OCI-LY1 (cell line): ENCODE results near the gene PTTG2.

Experiments used
- H2AFZ ChIP-seq: fragments of 200-600 bp; sonication (generic), shearing (Covaris generic); 2 replicates; pipeline ENCODE4 v1.6.0; 2014; ENCODE audit warnings: antibody characterized with exemption, mild to moderate bottlenecking, low read length
- H3F3A ChIP-seq: fragments of 200-600 bp; sonication (generic), shearing (Covaris generic); 2 replicates; pipeline ENCODE4 v1.6.0; 2014; ENCODE audit warnings: mild to moderate bottlenecking, antibody characterized with exemption, low read length, moderate library complexity; ENCODE audit not compliant: insufficient read depth
- H3K27ac ChIP-seq: fragments of 200-600 bp; sonication (generic); 2 replicates; pipeline ENCODE4 v1.5.1; 2014; ENCODE audit warnings: low read length, mixed run types, mild to moderate bottlenecking, low read depth; ENCODE audit not compliant: poor library complexity, severe bottlenecking
- H3K27me3 ChIP-seq: fragments of 200-600 bp; sonication (generic); 2 replicates; pipeline ENCODE4 v1.6.0; 2014; ENCODE audit warnings: antibody characterized with exemption, mild to moderate bottlenecking, low read length, moderate library complexity; ENCODE audit not compliant: insufficient read depth
- H3K36me3 ChIP-seq: fragments of 200-600 bp; sonication (generic); 2 replicates; pipeline ENCODE4 v1.6.1; 2014; ENCODE audit warnings: mild to moderate bottlenecking, antibody characterized with exemption, low read length, moderate library complexity, mixed read lengths; ENCODE audit not compliant: insufficient read depth
- H3K4me1 ChIP-seq: fragments of 200-600 bp; sonication (generic); 2 replicates; pipeline ENCODE4 v1.5.1; 2014; ENCODE audit warnings: mild to moderate bottlenecking, low read length, moderate library complexity; ENCODE audit not compliant: insufficient read depth, severe bottlenecking
- H3K4me2 ChIP-seq: fragments of 200-600 bp; sonication (generic), shearing (Covaris generic); 2 replicates; pipeline ENCODE4 v1.6.1; 2014; ENCODE audit warnings: low read length
- H3K4me3 ChIP-seq: fragments of 200-600 bp; sonication (generic); 2 replicates; pipeline ENCODE4 v1.5.1; 2014; ENCODE audit warnings: low read length, low read depth, mild to moderate bottlenecking, mixed read lengths; ENCODE audit not compliant: poor library complexity, severe bottlenecking
- H3K79me2 ChIP-seq: fragments of 200-600 bp; shearing (Covaris generic); 2 replicates; pipeline ENCODE4 v1.6.1; 2016; ENCODE audit warnings: mixed run types, low read length, mixed read lengths; ENCODE audit not compliant: insufficient read depth
- H3K9ac ChIP-seq: fragments of 200-600 bp; sonication (generic), shearing (Covaris generic); 2 replicates; pipeline ENCODE4 v1.6.1; 2014; ENCODE audit warnings: mild to moderate bottlenecking, low read length, mixed read lengths
- H3K9me2 ChIP-seq: fragments of 200-600 bp; sonication (generic), shearing (Covaris generic); 2 replicates; pipeline ENCODE4 v1.6.1; 2014; ENCODE audit warnings: low read depth, mild to moderate bottlenecking, low read length, mixed read lengths
- H3K9me3 ChIP-seq: fragments of 200-600 bp; shearing (Covaris generic); 2 replicates; pipeline ENCODE4 v1.6.1; 2014; ENCODE audit warnings: low read length, mixed read lengths
- H4K20me1 ChIP-seq: fragments of 200-600 bp; sonication (generic), shearing (Covaris generic); 2 replicates; pipeline ENCODE4 v1.6.0; 2016; ENCODE audit warnings: mild to moderate bottlenecking, low read length; ENCODE audit not compliant: insufficient read depth
- EZH2 ChIP-seq: fragments of 200-600 bp; sonication (generic), shearing (Covaris generic); IDR thresholded peaks from 2 replicates; pipeline ENCODE4 v1.8.0; 2017; ENCODE audit warnings: borderline replicate concordance, mixed run types, mild to moderate bottlenecking, antibody characterized with exemption, low read length, moderate library complexity, mixed read lengths
- TF ChIP-seq, protein P1 (sequence below): fragments of 200-600 bp; sonication (generic), shearing (Covaris generic); IDR thresholded peaks from 2 replicates; pipeline ENCODE4 v1.5.1; 2017; ENCODE audit warnings: mild to moderate bottlenecking, antibody characterized with exemption, low read length, moderate library complexity, mixed read lengths

The PTTG2 gene

GRCh38 chr4:37999000-37999716 lies 39.0 kb downstream of the PTTG2 start:
- H3K27me3 ChIP-seq, result no peaks in the 10 kb centered on the region
- H3K9ac ChIP-seq, result peak overlapping the region; percentile 57
- H3K27ac ChIP-seq, result peak overlapping the region; percentile 91
- TF ChIP-seq EZH2, result no peak
- TF ChIP-seq, protein P1, sequence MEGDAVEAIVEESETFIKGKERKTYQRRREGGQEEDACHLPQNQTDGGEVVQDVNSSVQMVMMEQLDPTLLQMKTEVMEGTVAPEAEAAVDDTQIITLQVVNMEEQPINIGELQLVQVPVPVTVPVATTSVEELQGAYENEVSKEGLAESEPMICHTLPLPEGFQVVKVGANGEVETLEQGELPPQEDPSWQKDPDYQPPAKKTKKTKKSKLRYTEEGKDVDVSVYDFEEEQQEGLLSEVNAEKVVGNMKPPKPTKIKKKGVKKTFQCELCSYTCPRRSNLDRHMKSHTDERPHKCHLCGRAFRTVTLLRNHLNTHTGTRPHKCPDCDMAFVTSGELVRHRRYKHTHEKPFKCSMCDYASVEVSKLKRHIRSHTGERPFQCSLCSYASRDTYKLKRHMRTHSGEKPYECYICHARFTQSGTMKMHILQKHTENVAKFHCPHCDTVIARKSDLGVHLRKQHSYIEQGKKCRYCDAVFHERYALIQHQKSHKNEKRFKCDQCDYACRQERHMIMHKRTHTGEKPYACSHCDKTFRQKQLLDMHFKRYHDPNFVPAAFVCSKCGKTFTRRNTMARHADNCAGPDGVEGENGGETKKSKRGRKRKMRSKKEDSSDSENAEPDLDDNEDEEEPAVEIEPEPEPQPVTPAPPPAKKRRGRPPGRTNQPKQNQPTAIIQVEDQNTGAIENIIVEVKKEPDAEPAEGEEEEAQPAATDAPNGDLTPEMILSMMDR, result no peak
- H3K9me3 ChIP-seq, result no peaks in the 10 kb centered on the region
- no peaks in the 10 kb centered on the region for H3K9me2 ChIP-seq
- peaks cover 99% of the 10 kb centered on the region for H3K79me2 ChIP-seq
- peak overlapping the region; percentile 38 for H3K4me3 ChIP-seq
- H2AFZ ChIP-seq, result no peak overlapping the region
- peaks cover 99% of the 10 kb centered on the region for H3K4me1 ChIP-seq
- H4K20me1 ChIP-seq, result no peaks in the 10 kb centered on the region
- H3K4me2 ChIP-seq, result peak overlapping the region; percentile 67
- H3K36me3 ChIP-seq, result peaks cover 34% of the 10 kb centered on the region; the same call in 1 of the 2 replicates
- peaks cover 3% of the 10 kb centered on the region; the same call in 1 of the 2 replicates for H3F3A ChIP-seq

GRCh38 chr4:37999965-38000364 lies 39.8 kb downstream of the PTTG2 start:
- Histone ChIP-seq H3K4me3 (no peak overlapping the region), H3K9me3 (no peaks in the 10 kb centered on the region), H3K36me3 (peaks cover 34% of the 10 kb centered on the region; the same call in 1 of the 2 replicates), H4K20me1 (no peaks in the 10 kb centered on the region), H3F3A (peaks cover 3% of the 10 kb centered on the region; the same call in 1 of the 2 replicates), H2AFZ (no peak overlapping the region), H3K9me2 (no peaks in the 10 kb centered on the region), H3K9ac (no peak overlapping the region; the same call in 1 of the 2 replicates), H3K79me2 (peaks cover 99% of the 10 kb centered on the region), H3K4me1 (peaks cover 99% of the 10 kb centered on the region), H3K27me3 (no peaks in the 10 kb centered on the region), H3K27ac (peak overlapping the region; percentile 91), H3K4me2 (no peak overlapping the region)
- TF ChIP-seq EZH2, result no peak
- TF ChIP-seq, protein P1, result no peak

DNA sequence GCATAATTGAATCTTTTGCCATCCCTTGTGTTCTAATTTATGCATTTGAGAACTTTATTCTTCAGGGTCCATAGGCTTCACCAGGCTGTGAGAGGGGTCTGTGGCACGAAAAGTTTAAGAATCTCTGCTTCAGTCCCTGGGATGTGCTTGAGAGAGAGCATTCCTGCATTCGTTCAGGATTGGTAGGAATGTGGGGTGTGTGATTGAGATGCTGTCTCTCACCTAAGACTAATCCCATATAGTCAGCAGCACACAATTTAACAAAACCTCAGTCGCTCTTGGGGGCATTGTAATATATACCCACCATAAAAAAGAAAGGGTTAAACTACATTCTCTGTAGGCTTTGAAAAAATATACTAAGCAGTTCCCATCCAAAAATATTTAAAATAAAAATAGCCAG lies 41.7 kb downstream of the PTTG2 start:
- peaks cover 99% of the 10 kb centered on the region for H3K4me1 ChIP-seq
- no peak overlapping the region for H3K9ac ChIP-seq
- peak overlapping the region; percentile 71 for H3K27ac ChIP-seq
- H4K20me1 ChIP-seq, result no peaks in the 10 kb centered on the region
- no peaks in the 10 kb centered on the region for H3K9me3 ChIP-seq
- H3K9me2 ChIP-seq, result no peaks in the 10 kb centered on the region
- H3F3A ChIP-seq, result peaks cover 3% of the 10 kb centered on the region; the same call in 1 of the 2 replicates
- H3K27me3 ChIP-seq, result no peaks in the 10 kb centered on the region
- TF ChIP-seq EZH2, result no peak
- TF ChIP-seq, protein P1, result no peak
- H2AFZ ChIP-seq, result no peak overlapping the region
- peaks cover 34% of the 10 kb centered on the region; the same call in 1 of the 2 replicates for H3K36me3 ChIP-seq
- no peak overlapping the region for H3K4me3 ChIP-seq
- no peak overlapping the region for H3K4me2 ChIP-seq
- peaks cover 97% of the 10 kb centered on the region for H3K79me2 ChIP-seq
